GM20000 (cell line): Measurements from ENCODE around the gene EIF4E3.
A peak's percentile ranks its signal among the peaks of the same experiment; 100 is the strongest.

Experiments
- DNase-seq: peaks from one replicate; pipeline ENCODE4 v3.0.0; 2012; ENCODE audit warnings: low spot score
- CTCF ChIP-seq: IDR thresholded peaks from 2 replicates; pipeline ENCODE4 v1.5.1; 2012; ENCODE audit warnings: mild to moderate bottlenecking, control low read depth; ENCODE audit errors: extremely low read depth, missing control alignments

Gene EIF4E3

GRCh38 chr3:71754610-71755253 lies 29.5 kb upstream of the EIF4E3 start:
- TF ChIP-seq CTCF, result no peak
- DNase-seq, result no peak

GRCh38 chr3:71753701-71754609 lies 28.8 kb upstream of the EIF4E3 start, which contains the start of gene GPR27:
Gene GPR27 (plus strand): TSS chr3:71753855. CDS start chr3:71754050, 195 bp downstream.
- TF ChIP-seq CTCF, result no peak
- DNase-seq, result peak; percentile 49

GRCh38 chr3:71752831-71753700 lies 27.9 kb upstream of the EIF4E3 start:
- TF ChIP-seq CTCF, result no peak
- no peak for DNase-seq

DNA sequence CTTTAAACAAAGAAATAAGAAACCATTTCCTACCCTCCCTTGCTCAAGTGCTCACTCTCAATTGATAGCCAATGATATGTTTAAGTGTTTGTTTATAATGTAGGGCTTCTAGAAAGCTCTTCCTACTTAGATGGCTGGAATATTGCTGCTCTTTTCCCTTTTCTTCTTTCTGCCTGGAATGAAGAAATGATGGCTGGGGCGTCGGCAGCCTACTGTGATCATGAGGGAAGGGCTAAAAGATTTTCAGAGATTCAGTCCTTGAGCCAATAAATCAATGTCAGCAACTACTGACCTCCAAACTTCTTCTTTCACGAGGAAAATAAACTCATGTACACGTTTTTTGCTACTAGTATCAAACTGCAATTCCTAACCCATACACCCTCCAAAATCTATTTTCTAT lies 26.4 kb upstream of the EIF4E3 start:
- no peak for TF ChIP-seq CTCF
- DNase-seq, result no peak

GRCh38 chr3:71744738-71745137 lies 19.5 kb upstream of the EIF4E3 start:
- no peak for TF ChIP-seq CTCF
- DNase-seq, result no peak

GRCh38 chr3:71742621-71743020 lies 17.4 kb upstream of the EIF4E3 start:
- DNase-seq, result no peak
- TF ChIP-seq CTCF, result no peak
